22Rv1 (cell line): Measurements from ENCODE around the gene MSMB.

Experiments used
- ZFX ChIP-seq: fragments of 450-650 bp; IDR thresholded peaks from 2 replicates; pipeline ENCODE4 v1.6.1; 2017; ENCODE audit warnings: antibody characterized with exemption, borderline replicate concordance
- TF ChIP-seq, protein P1 (sequence below): fragments of 450-650 bp; IDR thresholded peaks from 2 replicates; pipeline ENCODE4 v1.5.1; 2017; ENCODE audit warnings: mild to moderate bottlenecking

GRCh38 chr10:46055771-46056170 lies 9.7 kb upstream of the MSMB start:
- TF ChIP-seq, protein P1, sequence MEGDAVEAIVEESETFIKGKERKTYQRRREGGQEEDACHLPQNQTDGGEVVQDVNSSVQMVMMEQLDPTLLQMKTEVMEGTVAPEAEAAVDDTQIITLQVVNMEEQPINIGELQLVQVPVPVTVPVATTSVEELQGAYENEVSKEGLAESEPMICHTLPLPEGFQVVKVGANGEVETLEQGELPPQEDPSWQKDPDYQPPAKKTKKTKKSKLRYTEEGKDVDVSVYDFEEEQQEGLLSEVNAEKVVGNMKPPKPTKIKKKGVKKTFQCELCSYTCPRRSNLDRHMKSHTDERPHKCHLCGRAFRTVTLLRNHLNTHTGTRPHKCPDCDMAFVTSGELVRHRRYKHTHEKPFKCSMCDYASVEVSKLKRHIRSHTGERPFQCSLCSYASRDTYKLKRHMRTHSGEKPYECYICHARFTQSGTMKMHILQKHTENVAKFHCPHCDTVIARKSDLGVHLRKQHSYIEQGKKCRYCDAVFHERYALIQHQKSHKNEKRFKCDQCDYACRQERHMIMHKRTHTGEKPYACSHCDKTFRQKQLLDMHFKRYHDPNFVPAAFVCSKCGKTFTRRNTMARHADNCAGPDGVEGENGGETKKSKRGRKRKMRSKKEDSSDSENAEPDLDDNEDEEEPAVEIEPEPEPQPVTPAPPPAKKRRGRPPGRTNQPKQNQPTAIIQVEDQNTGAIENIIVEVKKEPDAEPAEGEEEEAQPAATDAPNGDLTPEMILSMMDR: no peak
- no peak for TF ChIP-seq ZFX
